H1 (cell line): Measurements from ENCODE around the gene SCRN1. TPM values are rescaled to one million over a fixed set of nuclear protein-coding genes. Genes with fewer than 3 reads are reported as not detected.

ENCODE experiments used
- CHD2 ChIP-seq: IDR thresholded peaks from 2 replicates; pipeline ENCODE4 v1.6.1; 2012; ENCODE audit warnings: low read length, improper control_type of control experiment
- MAX ChIP-seq: IDR thresholded peaks from 2 replicates; pipeline ENCODE4 v1.6.1; 2012; ENCODE audit warnings: inconsistent platforms
- RBBP5 ChIP-seq: IDR thresholded peaks from 2 replicates; pipeline ENCODE4 v1.7.1; 2012; ENCODE audit warnings: low read depth, mild to moderate bottlenecking, inconsistent platforms, low read length, moderate library complexity, borderline replicate concordance
- RNF2 ChIP-seq: fragments of 200-900, 300-1000 bp; sonication (generic); IDR thresholded peaks from 2 replicates; pipeline ENCODE4 v1.7.1; 2016; ENCODE audit warnings: borderline replicate concordance, low read depth, mild to moderate bottlenecking, antibody characterized with exemption, low read length; ENCODE audit not compliant: poor library complexity, severe bottlenecking; ENCODE audit errors: missing control alignments
- RXRA ChIP-seq: IDR thresholded peaks from 2 replicates; pipeline ENCODE4 v1.6.1; 2011; ENCODE audit warnings: low read depth, mild to moderate bottlenecking, low read length, moderate library complexity; ENCODE audit not compliant: insufficient read depth
- SIN3A ChIP-seq, 2 experiments: IDR thresholded peaks in 1 of 2; conservative IDR thresholded peaks in 1 of 2; 2 replicates each; pipeline ENCODE4 v1.6.1; 2011 to 2012; ENCODE audit warnings: low read length in 2 of 2, improper control_type of control experiment in 1 of 2, low read depth in 1 of 2, mild to moderate bottlenecking in 1 of 2
- SIX5 ChIP-seq: IDR thresholded peaks from 2 replicates; pipeline ENCODE4 v1.6.1; 2011; ENCODE audit warnings: mild to moderate bottlenecking, low read depth, low read length
- TEAD4 ChIP-seq: IDR thresholded peaks from 2 replicates; pipeline ENCODE4 v1.6.1; 2012; ENCODE audit warnings: low read depth, low read length, inconsistent platforms, mixed read lengths
- YY1 ChIP-seq: IDR thresholded peaks from 2 replicates; pipeline ENCODE4 v1.6.1; 2011; ENCODE audit warnings: low read depth, mild to moderate bottlenecking, low read length
- polyA plus RNA-seq, 7 experiments: library from polyadenylated mRNA; depleted of rRNA in 3 of 7; stranded (reverse) in 5 of 7; unstranded in 2 of 7; fragments of >200 nt in 5 of 7; fragments of 200-250 nt in 2 of 7; gene quantifications; 1 replicate in 5 of 7; 2 replicates in 1 of 7; 4 replicates in 1 of 7; pipeline versions ENCODE4 v1.2.1 to v1.2.3, GENCODE V29; 2011 to 2013; ENCODE audit warnings: missing spikeins in 2 of 7, mixed read lengths in 2 of 7
- total RNA-seq: library from RNA; stranded (reverse); fragmentation: NEBNext Ultra II Directional; extraction: Animal tissue kit (Norgen Biotek cat#: 25700); gene quantifications from 2 replicates; pipeline ENCODE4 v1.2.1, GENCODE V29; 2021

Gene SCRN1
- total and polyA plus RNA-seq, 2 of the 8 experiments (the other 6 are each of a cell fraction or from before 2014, with no cell fraction given), result 36.0 to 75.8 TPM

GRCh38 chr7:29958667-29959358, 30.8 kb downstream of the SCRN1 start (continued):
- no peak for TF ChIP-seq RBBP5
- TF ChIP-seq SIX5, result no peak
- no peak for TF ChIP-seq RXRA
- TF ChIP-seq YY1, result no peak
- TF ChIP-seq CHD2, result no peak
- no peak for TF ChIP-seq SIN3A (conservative IDR thresholded peaks at IDR 0.05 in 1 of 2, IDR thresholded peaks at IDR 0.05 in 1 of 2; ENCODE audit: low read depth in 1 of 2, low read length in 2 of 2)
- TF ChIP-seq RNF2, result no peak
- TF ChIP-seq MAX, result no peak
- TF ChIP-seq TEAD4, result no peak
- TF ChIP-seq, all 59 proteins: peak for 0
